Measurements from ENCODE around the gene POLK.
"Not testable (repeated sequence)": the region's sequence is repeated elsewhere in the genome, so short reads cannot be mapped to it uniquely, and the experiment has no call there.

POLK gene

GRCh38 chr5:75484605-75485004 is 27.1 kb upstream of the POLK start:
- DNase-seq (ENCODE audit: low read depth, low spot score): no peak
- no peak for TF ChIP-seq CTCF (IDR thresholded peaks at IDR 0.05; ENCODE audit: insufficient read depth, low read length, missing control alignments)
- ChIA-PET CTCF (no interaction called here), POLR2A (no interaction called here)
- no peak overlapping the region for H3K4me3 ChIP-seq (ENCODE audit: low read depth, low read length)

- DNase-seq (ENCODE audit: low read depth, low spot score); CTCF ChIA-PET; H3K4me3 ChIP-seq (ENCODE audit: low read depth, low read length); POLR2A ChIA-PET: not testable (repeated sequence)
Measured at GRCh38 chr5:75489847-75490246, 21.8 kb upstream of the POLK start.

GRCh38 chr5:75491621-75492020 is 20.1 kb upstream of the POLK start:
- ChIA-PET CTCF (no interaction called here), POLR2A (no interaction called here)
- no peak for TF ChIP-seq CTCF (IDR thresholded peaks at IDR 0.05; ENCODE audit: insufficient read depth, low read length, missing control alignments)
- H3K4me3 ChIP-seq (ENCODE audit: low read depth, low read length): no peak overlapping the region
- DNase-seq (ENCODE audit: low read depth, low spot score): no peak

DNA sequence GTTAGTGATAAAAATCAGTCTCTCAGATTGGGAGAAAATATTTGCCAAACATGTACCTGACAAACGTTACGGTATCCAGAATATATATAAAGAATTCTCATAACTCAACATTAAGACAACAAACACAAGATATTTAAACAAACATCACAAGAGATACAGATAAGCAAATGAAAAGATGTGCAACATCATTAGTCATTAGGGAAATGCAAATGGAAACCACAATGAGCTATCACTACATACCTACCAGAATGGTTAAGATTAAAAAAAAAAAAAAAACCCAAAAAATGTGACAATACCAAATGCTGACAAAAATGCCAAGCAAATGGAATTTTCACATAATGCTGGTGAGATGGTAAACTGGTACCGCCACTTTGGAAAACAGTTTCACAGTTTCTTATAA is 15.7 kb upstream of the POLK start:
- no peak for TF ChIP-seq CTCF (IDR thresholded peaks at IDR 0.05; ENCODE audit: insufficient read depth, low read length, missing control alignments)
- H3K4me3 ChIP-seq (ENCODE audit: low read depth, low read length): no peak overlapping the region
- POLR2A ChIA-PET: no interaction called here
- no peak for DNase-seq (ENCODE audit: low read depth, low spot score)
- CTCF ChIA-PET: no interaction called here

DNA sequence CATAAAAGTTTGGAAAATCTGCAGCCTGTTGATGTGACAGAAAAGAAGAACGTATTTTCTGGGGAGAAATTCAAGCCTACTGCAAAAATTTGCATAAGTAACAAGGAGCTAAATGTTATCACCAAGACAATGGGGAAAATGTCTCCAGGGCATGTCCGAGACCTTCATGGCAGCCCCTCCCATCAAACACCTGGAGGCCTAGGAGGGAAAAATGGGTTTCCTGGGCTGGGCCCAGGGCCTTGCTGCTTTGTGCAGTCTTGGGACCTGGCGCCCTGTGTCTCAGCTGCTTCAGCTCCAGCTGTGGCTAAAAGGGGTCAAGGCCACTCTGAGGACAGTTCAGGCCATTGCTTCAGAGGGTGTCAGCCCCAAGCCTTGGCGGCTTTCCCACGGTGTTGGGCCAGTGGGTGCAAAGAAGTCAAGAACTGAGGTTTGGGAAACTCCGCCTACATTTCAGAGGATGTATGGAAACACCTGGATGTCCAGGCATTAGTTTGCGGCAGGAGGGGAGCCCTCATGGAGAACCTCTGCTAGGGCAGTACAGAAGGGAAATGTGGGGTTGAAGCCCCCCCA is 13.4 kb upstream of the POLK start:
- H3K4me3 ChIP-seq (ENCODE audit: low read depth, low read length): no peak overlapping the region
- ChIA-PET CTCF (no interaction called here), POLR2A (no interaction called here)
- no peak for DNase-seq (ENCODE audit: low read depth, low spot score)
- TF ChIP-seq CTCF (IDR thresholded peaks at IDR 0.05; ENCODE audit: insufficient read depth, low read length, missing control alignments): no peak

DNA sequence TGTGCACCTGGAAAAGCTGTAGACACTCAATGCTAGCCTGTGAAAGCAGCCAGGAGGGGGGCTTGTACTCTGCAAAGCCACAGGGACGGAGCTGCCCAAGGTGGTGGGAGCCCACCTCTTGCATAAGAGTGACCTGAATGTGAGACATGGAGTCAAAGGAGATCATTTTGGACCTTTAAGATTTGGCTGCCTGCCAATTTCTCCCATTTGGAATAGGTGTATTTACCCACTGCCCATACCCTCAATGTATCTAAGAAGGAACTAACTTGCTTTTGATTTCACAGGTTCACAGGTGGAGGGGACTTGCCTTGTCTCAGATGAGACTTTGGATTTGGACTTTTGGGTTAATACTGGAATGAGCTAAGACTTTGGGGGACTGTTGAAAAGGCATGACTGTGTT is 12.8 kb upstream of the POLK start:
- POLR2A ChIA-PET, CTCF ChIA-PET: not testable (repeated sequence)

GRCh38 chr5:75505112-75505511 is 6.6 kb upstream of the POLK start:
- CTCF ChIA-PET: not testable (repeated sequence)

More for the DNA sequence above, 12.8 kb upstream of the POLK start:
- DNase-seq (ENCODE audit: low read depth, low spot score); H3K4me3 ChIP-seq (ENCODE audit: low read depth, low read length): not testable (repeated sequence)

GRCh38 chr5:75507841-75508240 is 3.9 kb upstream of the POLK start:
- POLR2A ChIA-PET: no interaction called here
- H3K4me3 ChIP-seq (ENCODE audit: low read depth, low read length): no peak overlapping the region
- no peak for DNase-seq (ENCODE audit: low read depth, low spot score)
- CTCF ChIA-PET: interaction anchor here (1.5 kb wide), 1 partner anchor 173 kb away, joined by 4 read pairs; no protein-coding TSS in a partner anchor
- no peak for TF ChIP-seq CTCF (IDR thresholded peaks at IDR 0.05; ENCODE audit: insufficient read depth, low read length, missing control alignments)

More at GRCh38 chr5:75505112-75505511, 6.6 kb upstream of the POLK start:
- DNase-seq (ENCODE audit: low read depth, low spot score); POLR2A ChIA-PET; H3K4me3 ChIP-seq (ENCODE audit: low read depth, low read length): not testable (repeated sequence)

All from AG04449 (cell line).